Loucy (cell line): ENCODE results near the gene IMPG1.

Experiments
- EZH2phosphoT487 ChIP-seq: fragments of 200-600 bp; IDR thresholded peaks from 2 replicates; pipeline ENCODE4 v1.6.1; 2018; ENCODE audit warnings: antibody characterized with exemption, mild to moderate bottlenecking, moderate library complexity, borderline replicate concordance
- TF ChIP-seq, protein P1 (sequence below): fragments of 200-600 bp; sonication (generic); conservative IDR thresholded peaks from 2 replicates; pipeline ENCODE4 v1.5.1; 2014; ENCODE audit warnings: mild to moderate bottlenecking, antibody characterized with exemption, low read length

DNA sequence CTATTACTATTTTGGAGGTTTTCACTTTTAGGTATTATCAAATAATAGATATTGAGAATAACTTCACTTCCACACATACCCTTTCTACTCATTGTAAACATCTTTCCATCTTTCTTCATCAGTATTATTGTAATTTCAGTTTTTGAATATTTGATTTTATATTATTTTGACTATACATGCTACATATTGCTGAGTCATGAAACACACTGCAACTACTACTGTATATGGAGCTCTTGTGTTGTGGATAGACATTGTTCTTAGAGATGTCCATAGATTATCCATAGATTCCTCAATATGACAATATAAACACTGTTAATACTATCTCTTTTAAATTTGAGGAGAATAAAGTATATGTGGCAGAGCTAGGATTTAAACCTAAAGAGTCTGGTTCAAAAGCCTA, 819 bp upstream of the IMPG1 start:
- TF ChIP-seq, protein P1, sequence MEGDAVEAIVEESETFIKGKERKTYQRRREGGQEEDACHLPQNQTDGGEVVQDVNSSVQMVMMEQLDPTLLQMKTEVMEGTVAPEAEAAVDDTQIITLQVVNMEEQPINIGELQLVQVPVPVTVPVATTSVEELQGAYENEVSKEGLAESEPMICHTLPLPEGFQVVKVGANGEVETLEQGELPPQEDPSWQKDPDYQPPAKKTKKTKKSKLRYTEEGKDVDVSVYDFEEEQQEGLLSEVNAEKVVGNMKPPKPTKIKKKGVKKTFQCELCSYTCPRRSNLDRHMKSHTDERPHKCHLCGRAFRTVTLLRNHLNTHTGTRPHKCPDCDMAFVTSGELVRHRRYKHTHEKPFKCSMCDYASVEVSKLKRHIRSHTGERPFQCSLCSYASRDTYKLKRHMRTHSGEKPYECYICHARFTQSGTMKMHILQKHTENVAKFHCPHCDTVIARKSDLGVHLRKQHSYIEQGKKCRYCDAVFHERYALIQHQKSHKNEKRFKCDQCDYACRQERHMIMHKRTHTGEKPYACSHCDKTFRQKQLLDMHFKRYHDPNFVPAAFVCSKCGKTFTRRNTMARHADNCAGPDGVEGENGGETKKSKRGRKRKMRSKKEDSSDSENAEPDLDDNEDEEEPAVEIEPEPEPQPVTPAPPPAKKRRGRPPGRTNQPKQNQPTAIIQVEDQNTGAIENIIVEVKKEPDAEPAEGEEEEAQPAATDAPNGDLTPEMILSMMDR, result no peak
- TF ChIP-seq EZH2phosphoT487, result no peak
